ENCODE results near the gene DPYD. TPM values are rescaled to one million over a fixed set of nuclear protein-coding genes. Genes with fewer than 3 reads are reported as not detected.

The DPYD gene
- total RNA-seq, 1 donor: 35.8 TPM

DNA sequence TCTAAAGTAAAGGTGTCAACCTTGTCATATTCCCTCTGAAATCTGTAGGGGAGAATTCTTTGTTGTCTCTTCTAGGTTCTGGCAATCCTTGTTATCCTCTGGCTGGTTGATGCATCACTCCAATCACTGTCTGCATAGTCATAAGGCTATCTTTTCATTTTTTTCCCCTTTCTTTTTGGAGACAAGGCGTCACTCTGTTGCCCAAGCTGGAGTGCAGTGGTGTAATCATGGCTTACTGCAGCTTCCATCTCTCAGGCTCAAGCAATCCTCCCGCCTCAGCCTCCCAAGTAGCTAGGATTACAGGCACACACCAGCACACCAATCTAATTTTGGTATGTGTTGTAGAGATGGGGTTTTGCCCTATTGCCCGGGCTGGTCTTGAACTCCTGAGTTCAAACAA, 12.9 kb downstream of the DPYD start:
- no peak for DNase-seq (ENCODE audit: low read depth in 2 of 3, low spot score in 2 of 3)

DNA sequence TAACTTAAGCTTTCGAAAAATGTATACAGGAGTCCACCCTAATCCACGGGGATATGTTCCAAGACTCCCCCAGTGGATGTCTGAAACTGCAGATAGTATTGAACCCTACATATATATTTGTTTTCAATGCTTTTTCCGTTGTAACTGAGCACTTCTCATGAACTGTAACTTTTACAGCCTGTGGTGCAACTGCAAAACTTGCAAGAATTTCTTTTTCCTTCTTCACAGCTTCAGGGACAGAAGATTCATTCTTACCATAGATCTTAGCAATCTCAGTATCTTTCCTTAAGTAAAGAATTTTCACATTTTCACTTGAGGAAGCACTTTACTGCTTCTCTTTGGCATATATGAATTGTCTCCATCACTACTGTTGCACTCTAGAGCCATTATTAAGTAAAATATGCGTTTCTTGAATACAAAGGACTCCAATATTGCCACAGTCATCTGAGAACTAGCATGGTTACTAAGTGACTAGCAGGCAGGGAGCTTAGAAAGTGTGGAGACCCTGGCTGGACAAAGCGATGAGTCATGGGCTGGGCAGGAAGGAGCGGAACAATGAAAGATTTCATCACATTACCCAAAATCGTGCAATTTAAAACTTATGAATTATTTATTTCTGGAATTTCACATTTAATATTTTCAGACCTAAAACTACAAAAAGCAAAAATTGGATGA, 14.1 kb downstream of the DPYD start:
- DNase-seq (ENCODE audit: low read depth in 2 of 3, low spot score in 2 of 3): peak in 1 of 3 donors; percentile 10

- no peak for DNase-seq (ENCODE audit: low read depth in 2 of 3, low spot score in 2 of 3)
These were observed 15.5 kb downstream of the DPYD start for GRCh38 chr1:97905141-97905940.

- DNase-seq (ENCODE audit: low read depth in 2 of 3, low spot score in 2 of 3): no peak
These were observed 16.3 kb downstream of the DPYD start for GRCh38 chr1:97904534-97904933.

GRCh38 chr1:97903626-97904025, 17.2 kb downstream of the DPYD start:
- DNase-seq (ENCODE audit: low read depth in 2 of 3, low spot score in 2 of 3): no peak

GRCh38 chr1:97902067-97902466, 18.8 kb downstream of the DPYD start:
- DNase-seq (ENCODE audit: low read depth in 2 of 3, low spot score in 2 of 3): no peak

- DNase-seq (ENCODE audit: low read depth in 2 of 3, low spot score in 2 of 3): peak in 1 of 3 donors; percentile 33
These were observed 19.7 kb downstream of the DPYD start for GRCh38 chr1:97901017-97901658.

- DNase-seq (ENCODE audit: low read depth in 2 of 3, low spot score in 2 of 3): no peak
These were observed 21.9 kb downstream of the DPYD start for GRCh38 chr1:97898948-97899347.

GRCh38 chr1:97895278-97895677, 25.6 kb downstream of the DPYD start:
- DNase-seq (ENCODE audit: low read depth in 2 of 3, low spot score in 2 of 3): peak in 1 of 3 donors; percentile 77

GRCh38 chr1:97893844-97894243, 27.0 kb downstream of the DPYD start:
- DNase-seq (ENCODE audit: low read depth in 2 of 3, low spot score in 2 of 3): no peak

- no peak for DNase-seq (ENCODE audit: low read depth in 2 of 3, low spot score in 2 of 3)
These were observed 34.6 kb downstream of the DPYD start for GRCh38 chr1:97886199-97886598.

DNA sequence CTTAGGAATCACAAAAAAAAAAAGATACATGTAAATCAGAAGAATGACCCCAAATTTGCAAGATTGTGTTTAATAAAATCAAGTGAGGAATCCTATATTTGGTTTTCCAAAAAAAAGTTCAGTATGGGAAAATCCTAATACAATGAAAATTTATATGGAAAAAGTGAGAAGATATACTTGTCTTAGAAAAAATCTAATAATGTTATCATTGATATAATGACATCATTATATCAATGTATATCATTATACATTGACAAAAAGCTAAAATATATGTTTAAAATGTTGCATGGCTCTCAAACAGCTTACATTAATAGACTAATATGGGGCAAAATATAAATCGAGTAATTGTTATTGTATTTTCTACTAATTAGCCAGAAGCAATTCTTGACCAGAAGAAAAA, 37.0 kb downstream of the DPYD start:
- DNase-seq (ENCODE audit: low read depth in 2 of 3, low spot score in 2 of 3): no peak

DNA sequence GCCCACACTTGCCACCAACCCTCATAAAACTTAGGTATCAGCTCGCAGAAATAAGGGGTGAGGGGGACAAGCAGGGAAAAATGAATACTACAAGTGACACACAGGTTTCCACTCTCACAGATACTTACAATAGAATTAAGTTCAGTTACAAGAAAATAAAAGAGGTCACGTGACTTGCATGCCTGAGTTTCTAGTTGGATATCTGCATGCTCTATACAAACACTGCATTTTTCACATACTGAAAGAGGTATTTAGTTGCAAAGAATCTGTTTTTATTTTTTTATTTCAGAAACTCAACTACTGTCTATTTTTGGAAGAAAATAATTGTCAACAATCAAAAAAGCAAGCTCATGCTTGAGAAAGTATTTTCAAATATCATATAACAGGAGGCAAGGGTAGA, 43.5 kb downstream of the DPYD start:
- DNase-seq (ENCODE audit: low read depth in 2 of 3, low spot score in 2 of 3): no peak

GRCh38 chr1:97875996-97876395, 44.8 kb downstream of the DPYD start:
- DNase-seq (ENCODE audit: low read depth in 2 of 3, low spot score in 2 of 3): no peak

GRCh38 chr1:97870589-97870988, 50.2 kb downstream of the DPYD start:
- no peak for DNase-seq (ENCODE audit: low read depth in 2 of 3, low spot score in 2 of 3)

DNA sequence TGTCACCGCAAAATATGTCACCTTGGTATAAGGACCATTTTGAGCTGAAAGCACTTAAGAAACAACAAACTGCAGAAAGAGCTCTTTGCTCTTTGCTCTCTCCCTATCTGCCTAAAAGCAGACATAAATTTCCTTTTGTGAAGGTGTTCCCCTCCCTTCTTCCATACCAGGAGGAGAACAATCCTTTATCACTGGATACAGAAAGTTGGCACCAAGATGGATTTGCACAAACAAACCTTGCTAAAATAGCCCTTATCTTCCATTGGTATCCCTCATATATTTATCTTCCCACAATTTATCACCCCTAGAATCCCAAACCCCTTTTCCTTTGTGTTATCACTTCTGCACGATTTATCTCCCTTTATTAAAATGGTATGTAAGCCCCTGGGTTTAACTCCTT, 51.4 kb downstream of the DPYD start:
- DNase-seq (ENCODE audit: low read depth in 2 of 3, low spot score in 2 of 3): no peak

DNA sequence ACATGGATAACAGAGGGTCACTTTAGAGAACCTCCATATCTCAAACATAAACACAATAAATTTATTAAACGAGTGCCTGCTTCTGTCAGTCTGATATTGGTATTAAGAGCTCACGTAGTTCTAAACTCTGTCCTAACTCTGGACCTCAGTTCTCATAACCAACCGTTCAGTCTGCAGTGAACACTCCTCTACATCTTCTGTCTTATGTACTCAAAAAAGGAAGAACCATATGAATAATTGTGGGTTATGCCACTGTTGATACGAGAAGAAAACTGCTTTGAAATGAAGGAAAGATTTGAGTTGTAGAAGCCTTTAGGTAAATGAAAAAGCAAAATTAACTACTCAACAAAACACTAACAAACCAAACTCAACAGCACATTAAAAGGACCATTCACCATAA, 53.7 kb downstream of the DPYD start:
- no peak for DNase-seq (ENCODE audit: low read depth in 2 of 3, low spot score in 2 of 3)

DNA sequence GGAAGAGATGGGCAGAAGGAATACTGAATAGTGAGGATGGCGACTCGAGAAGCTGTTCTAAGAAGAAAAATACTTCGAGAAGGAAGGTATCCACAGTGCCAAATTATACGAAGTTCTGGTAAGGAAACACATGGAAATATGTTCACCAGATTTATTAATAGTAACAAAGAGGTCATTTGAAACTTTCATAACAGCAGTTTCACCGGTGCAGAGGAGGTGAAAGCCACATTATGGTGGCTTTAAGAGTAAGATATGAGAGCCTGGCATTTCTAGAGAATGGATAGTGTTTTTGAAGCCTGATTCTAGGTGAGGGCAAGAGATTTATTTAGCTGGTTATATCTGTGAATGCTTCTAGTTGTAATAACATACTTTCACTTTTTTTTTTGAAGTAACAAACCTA, 56.2 kb downstream of the DPYD start:
- DNase-seq (ENCODE audit: low read depth in 2 of 3, low spot score in 2 of 3): peak in 1 of 3 donors; percentile 45

- DNase-seq (ENCODE audit: low read depth in 2 of 3, low spot score in 2 of 3): peak in 1 of 3 donors; percentile 33
These were observed 67.6 kb downstream of the DPYD start for GRCh38 chr1:97853221-97853620.

DNA sequence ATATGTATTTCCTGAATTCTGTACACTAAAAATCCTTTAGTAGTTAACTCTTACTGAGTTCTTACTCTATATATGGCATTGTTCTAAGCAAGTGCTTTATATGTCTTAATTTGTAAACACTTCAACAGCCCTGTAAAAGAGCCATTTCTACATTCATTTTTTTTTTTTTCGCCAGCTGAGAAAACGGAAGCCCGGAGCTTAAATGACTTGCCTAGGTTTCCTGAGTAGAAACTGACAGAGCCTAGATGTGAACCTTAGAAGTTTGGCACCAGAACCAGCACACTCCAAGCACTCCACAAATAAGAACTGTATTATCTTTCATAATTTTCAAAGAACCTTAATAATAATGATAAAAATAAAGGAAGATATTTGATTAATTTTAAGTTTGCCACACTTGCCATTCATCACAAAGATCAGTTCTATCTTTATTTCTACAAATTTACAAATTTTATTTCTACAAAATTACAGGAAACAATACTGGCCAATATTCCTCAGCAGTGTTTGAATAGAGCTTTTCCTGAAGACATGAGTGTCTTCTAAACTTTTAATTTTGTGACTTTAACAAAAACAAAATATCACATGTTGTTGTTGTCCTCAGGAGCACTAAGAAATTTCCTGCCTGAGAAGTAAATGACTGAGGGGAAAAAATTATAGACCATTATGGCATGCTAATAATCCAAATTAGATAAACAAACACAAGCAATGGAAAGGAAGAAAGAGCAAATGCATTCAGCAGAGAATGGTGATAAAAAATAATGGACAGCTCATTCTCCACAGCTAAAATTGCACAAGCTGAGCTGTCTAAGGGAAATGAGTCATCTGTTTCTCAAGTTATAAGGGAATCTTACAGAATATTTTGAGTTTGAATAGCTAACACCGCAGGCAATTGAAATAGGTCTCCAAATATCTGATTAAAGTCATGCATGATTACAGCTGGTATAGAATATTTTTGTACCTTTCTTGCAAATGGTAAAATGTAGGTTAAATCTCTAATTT, 71.2 kb downstream of the DPYD start:
- DNase-seq (ENCODE audit: low read depth in 2 of 3, low spot score in 2 of 3): peak in 2 of 3 donors; percentile 53 to 61

DNA sequence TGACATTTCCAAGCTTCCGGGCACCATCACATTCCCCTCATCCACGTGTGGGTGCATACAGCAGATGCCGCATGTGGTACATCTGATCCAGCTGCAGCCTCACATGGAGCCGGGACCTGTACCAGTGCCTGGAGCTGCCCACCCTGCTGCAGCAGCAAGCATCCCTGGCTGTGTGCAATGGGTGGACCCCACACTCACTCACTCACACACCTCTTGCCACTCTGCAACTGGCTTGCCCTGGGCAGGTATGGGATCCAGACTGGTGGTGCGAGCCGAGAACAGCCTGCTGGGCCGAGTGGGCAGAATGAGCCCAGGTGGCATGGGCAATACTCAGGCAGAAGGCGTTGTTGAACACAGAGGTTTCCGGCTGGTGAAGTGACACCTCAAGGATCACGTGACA, 75.0 kb downstream of the DPYD start:
- no peak for DNase-seq (ENCODE audit: low read depth in 2 of 3, low spot score in 2 of 3)

Measured in hematopoietic multipotent progenitor cell (in vitro differentiated cells).